CD14-positive monocyte (primary cell): ENCODE measurements around the gene DENND1A. TPM values are rescaled to one million over a fixed set of nuclear protein-coding genes. Genes with fewer than 3 reads are reported as not detected.

Source experiments
- DNase-seq, 3 donors: peaks; one replicate each; pipeline ENCODE4 v3.0.0-alpha.2; 2011 to 2022
- H2AFZ ChIP-seq: 2 replicates; pipeline ENCODE4 v1.6.0; 2012; ENCODE audit warnings: mild to moderate bottlenecking, low read depth, low read length, inconsistent platforms; ENCODE audit not compliant: insufficient read depth, poor library complexity, severe bottlenecking
- H3K27ac ChIP-seq, 2 donors: 1 replicate in 1 of 2; 2 replicates in 1 of 2; pipeline ENCODE4 v1.5.1; 2012 to 2013; ENCODE audit warnings: low read length in 2 of 2, control low read depth in 1 of 2, inconsistent platforms in 1 of 2, low read depth in 1 of 2, mild to moderate bottlenecking in 1 of 2
- H3K27me3 ChIP-seq, 2 donors: one replicate each; pipeline versions ENCODE4 v1.6.0 to v1.6.1; 2011 to 2013; ENCODE audit warnings: low read length in 2 of 2; ENCODE audit not compliant: control insufficient read depth in 2 of 2, insufficient read depth in 2 of 2
- H3K36me3 ChIP-seq, 2 donors: replicated peaks in 1 of 2; 1 replicate in 1 of 2; 2 replicates in 1 of 2; pipeline versions ENCODE4 v1.5.1 to v1.6.1; 2012 to 2013; ENCODE audit warnings: low read length in 2 of 2, control low read depth in 1 of 2, inconsistent platforms in 1 of 2, mild to moderate bottlenecking in 1 of 2; ENCODE audit not compliant: insufficient read depth in 2 of 2, control insufficient read depth in 1 of 2
- H3K4me1 ChIP-seq, 2 donors: 1 replicate in 1 of 2; 2 replicates in 1 of 2; pipeline versions ENCODE4 v1.5.1 to v1.6.1; 2012 to 2013; ENCODE audit warnings: low read length in 2 of 2, control low read depth in 1 of 2, inconsistent platforms in 1 of 2, mild to moderate bottlenecking in 1 of 2, moderate library complexity in 1 of 2; ENCODE audit not compliant: insufficient read depth in 2 of 2, control insufficient read depth in 1 of 2
- H3K4me2 ChIP-seq: replicated peaks from 2 replicates; pipeline ENCODE3; 2012; ENCODE audit warnings: low read length, moderate library complexity, mild to moderate bottlenecking; ENCODE audit not compliant: poor library complexity, severe bottlenecking; ENCODE audit errors: extremely low read depth
- H3K4me3 ChIP-seq, 3 experiments: fragments of 200-600 bp in 1 of 3; sonication (generic) in 1 of 3; replicated peaks in 1 of 3; 1 replicate in 2 of 3; 2 replicates in 1 of 3; pipeline ENCODE4 v1.5.1; 2011 to 2013; ENCODE audit warnings: low read length in 3 of 3, mild to moderate bottlenecking in 3 of 3, control low read depth in 2 of 3, low read depth in 2 of 3, inconsistent platforms in 1 of 3, moderate library complexity in 1 of 3
- H3K79me2 ChIP-seq: 2 replicates; pipeline ENCODE4 v1.6.0; 2012; ENCODE audit warnings: mild to moderate bottlenecking, control low read depth, inconsistent platforms, low read length, moderate library complexity; ENCODE audit not compliant: insufficient read depth
- H3K9ac ChIP-seq: 2 replicates; pipeline ENCODE4 v1.6.0; 2017; ENCODE audit warnings: low read length, mild to moderate bottlenecking; ENCODE audit not compliant: insufficient read depth, poor library complexity, severe bottlenecking
- H3K9me3 ChIP-seq, 2 donors: replicated peaks in 1 of 2; 1 replicate in 1 of 2; 2 replicates in 1 of 2; pipeline versions ENCODE4 v1.5.1 to v1.6.1; 2012 to 2013; ENCODE audit warnings: low read length in 2 of 2, control low read depth in 1 of 2; ENCODE audit not compliant: control insufficient read depth in 1 of 2, insufficient read depth in 1 of 2
- H4K20me1 ChIP-seq: 2 replicates; pipeline ENCODE4 v1.6.0; 2012; ENCODE audit warnings: mild to moderate bottlenecking, low read length, control low read depth, moderate library complexity; ENCODE audit not compliant: insufficient read depth
- H3K27ac Mint-ChIP-seq, 7 donors: one replicate each; pipeline ENCODE4 v1.8.0; 2020; ENCODE audit warnings: mild to moderate bottlenecking in 7 of 7, mixed read lengths in 7 of 7, moderate library complexity in 6 of 7, inconsistent platforms in 2 of 7
- H3K27me3 Mint-ChIP-seq, 3 donors: one replicate each; pipeline ENCODE4 v1.8.0; 2021 to 2022; ENCODE audit warnings: low read depth in 3 of 3, mild to moderate bottlenecking in 3 of 3, mixed read lengths in 3 of 3, moderate library complexity in 3 of 3, inconsistent platforms in 1 of 3
- H3K36me3 Mint-ChIP-seq, 2 donors: one replicate each; pipeline ENCODE4 v1.8.0; 2020; ENCODE audit warnings: mixed read lengths in 2 of 2, inconsistent platforms in 1 of 2, mild to moderate bottlenecking in 1 of 2
- H3K4me1 Mint-ChIP-seq: one replicate; pipeline ENCODE4 v1.8.0; 2020; ENCODE audit warnings: mild to moderate bottlenecking, mixed read lengths
- H3K4me3 Mint-ChIP-seq, 2 donors: one replicate each; pipeline ENCODE4 v1.8.0; 2020; ENCODE audit warnings: mild to moderate bottlenecking in 2 of 2, mixed read lengths in 2 of 2, moderate library complexity in 1 of 2
- H3K9me3 Mint-ChIP-seq, 7 donors: one replicate each; pipeline ENCODE4 v1.8.0; 2020 to 2022; ENCODE audit warnings: mixed read lengths in 7 of 7, mild to moderate bottlenecking in 6 of 7, moderate library complexity in 6 of 7, inconsistent platforms in 2 of 7
- CTCF ChIP-seq: fragments of 200-600 bp; IDR thresholded peaks from one replicate; pipeline ENCODE4 v1.8.0; 2022; ENCODE audit warnings: antibody characterized with exemption, mild to moderate bottlenecking
- WGBS: methylation state at CpG from one replicate; pipeline ENCODE4 v1.1.5; 2013; ENCODE audit warnings: missing lambda C conversion rate; ENCODE audit not compliant: insufficient coverage; 5-methylcytosine and 5-hydroxymethylcytosine counted together
- intact Hi-C, 2 donors: fragments of 100-400 bp; cut with micrococcal nuclease; formaldehyde crosslinking; loops; one replicate each; pipeline versions ENCODE4 v1.15.0 to v1.15.1; 2023
- polyA plus RNA-seq, 3 donors: library from polyadenylated mRNA; depleted of rRNA in 1 of 3; unstranded in 2 of 3; stranded (reverse) in 1 of 3; fragments of 300-500 nt in 2 of 3; fragments of >200 nt in 1 of 3; fragmentation: Illumina TruSeq in 2 of 3; gene quantifications; 1 replicate in 2 of 3; 2 replicates in 1 of 3; pipeline ENCODE4 v1.2.3, GENCODE V29; 2012 to 2021

DENND1A gene
- polyA plus RNA-seq, 3 donors = 24.8 to 73.0 (median 29.4) TPM

DNA sequence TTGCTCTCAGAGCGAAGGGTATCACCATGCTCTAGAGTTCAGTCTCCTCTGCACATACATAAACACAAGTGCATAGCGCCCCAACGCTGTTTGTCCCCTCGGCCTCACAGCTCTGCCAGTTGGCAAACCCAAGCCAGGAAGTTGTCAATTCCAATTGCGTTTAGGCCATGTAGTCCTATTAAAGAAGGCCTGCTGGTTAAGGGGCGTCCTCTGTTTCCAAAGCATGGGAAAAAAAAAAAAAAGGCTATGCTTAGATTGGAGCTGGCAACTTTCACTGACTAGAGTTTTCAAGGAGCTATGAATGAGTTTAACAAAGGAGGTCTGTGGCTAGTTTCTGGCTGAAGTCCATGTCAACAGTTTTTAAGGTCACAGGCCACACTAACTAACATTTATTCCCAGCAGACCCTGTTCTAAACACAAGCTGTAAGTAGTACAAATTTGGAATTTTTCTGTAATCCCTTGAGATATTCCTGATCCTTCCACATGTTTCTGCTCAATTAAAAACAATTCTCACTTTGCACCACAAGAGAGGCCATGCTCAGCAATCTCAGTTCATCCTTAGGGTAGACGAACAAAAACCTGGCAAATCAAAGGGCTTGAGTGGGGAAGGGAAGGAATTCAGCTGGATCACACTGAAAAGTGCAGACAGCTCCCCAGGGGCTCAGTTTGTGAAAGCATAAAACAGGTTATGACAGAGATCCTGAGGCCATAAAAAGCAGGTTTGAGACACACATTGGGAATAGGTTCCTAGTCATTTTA lies 187.7 kb downstream of the DENND1A start:
- Histone ChIP-seq H3K27me3 (no peaks in the 10 kb centered on the region), H3K9ac (no peak overlapping the region), H4K20me1 (peaks cover 99% of the 10 kb centered on the region), H3K79me2 (peaks cover 42% of the 10 kb centered on the region), H2AFZ (no peak overlapping the region), H3K36me3 (peaks cover 0 to 44% of the 10 kb centered on the region in 2 donors), H3K4me3 (no peak overlapping the region), H3K9me3 (no peaks in the 10 kb centered on the region), H3K27ac (peak overlapping the region in 1 of 2 donors; percentile 34), H3K4me1 (peaks cover 14 to 20% of the 10 kb centered on the region in 2 donors), H3K4me2 (no peak overlapping the region)
- Mint-ChIP-seq H3K9me3 (no peaks in the 10 kb centered on the region), H3K27me3 (peaks cover 0 to 2% (median 2%) of the 10 kb centered on the region in 3 donors), H3K27ac (peak overlapping the region in 3 of 7 donors; percentile 44 to 55 (median 45)), H3K4me3 (no peak overlapping the region), H3K36me3 (peaks cover 17 to 30% of the 10 kb centered on the region in 2 donors), H3K4me1 (peaks cover 20% of the 10 kb centered on the region)
- intact Hi-C loops = no loop called here
- no peak for TF ChIP-seq CTCF
- WGBS = 92% methylated on average over 7 of the region's 7 CpGs
- no peak for DNase-seq

DNA sequence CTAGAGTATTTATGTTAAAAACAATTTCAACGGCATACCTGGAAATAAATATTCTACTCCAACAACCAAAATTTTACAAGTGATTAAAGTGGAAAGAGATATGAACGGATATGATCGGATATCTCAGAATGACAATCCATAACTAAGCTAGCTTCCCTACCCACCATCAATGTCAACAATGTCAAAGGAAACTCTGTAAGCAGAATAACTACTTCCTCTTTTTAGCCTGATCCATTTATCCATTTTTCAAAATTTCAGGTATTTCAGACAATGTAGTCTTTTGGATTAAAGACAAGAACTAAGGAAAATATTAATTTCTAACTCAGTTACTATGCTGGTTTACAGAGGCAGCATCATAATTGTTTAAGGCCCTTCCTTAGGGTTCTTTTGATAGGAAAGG lies 188.7 kb downstream of the DENND1A start:
- peaks cover 15 to 29% of the 10 kb centered on the region in 2 donors for H3K36me3 Mint-ChIP-seq
- Histone ChIP-seq H3K4me3 (no peak overlapping the region), H3K27me3 (no peaks in the 10 kb centered on the region), H3K9ac (no peak overlapping the region), H3K4me1 (peaks cover 14 to 20% of the 10 kb centered on the region in 2 donors), H3K4me2 (no peak overlapping the region), H2AFZ (no peak overlapping the region), H3K36me3 (peaks cover 0 to 46% of the 10 kb centered on the region in 2 donors), H4K20me1 (peaks cover 99% of the 10 kb centered on the region), H3K27ac (peak overlapping the region in 1 of 2 donors; percentile 34), H3K9me3 (no peaks in the 10 kb centered on the region), H3K79me2 (peaks cover 39% of the 10 kb centered on the region)
- TF ChIP-seq CTCF = no peak
- peaks cover 20% of the 10 kb centered on the region for H3K4me1 Mint-ChIP-seq
- peaks cover 0 to 2% (median 2%) of the 10 kb centered on the region in 3 donors for H3K27me3 Mint-ChIP-seq
- no CpG with 5 or more reads among the region's 3 CpGs for WGBS
- no peak overlapping the region for H3K4me3 Mint-ChIP-seq
- H3K9me3 Mint-ChIP-seq = no peaks in the 10 kb centered on the region
- peak overlapping the region in 1 of 7 donors; percentile 30 for H3K27ac Mint-ChIP-seq
- DNase-seq = peak in 2 of 3 donors; percentile 6 to 8
- intact Hi-C loops = no loop called here
